ENCODE measurements around the gene OBSCN. TPM values are rescaled to one million over a fixed set of nuclear protein-coding genes. Genes with fewer than 3 reads are reported as not detected.

OBSCN gene
- total RNA-seq, 1 donor from 2014 or later, result 7.6 TPM

GRCh38 chr1:228407106-228408040 is 199.5 kb downstream of the OBSCN start:
- DNase-seq (ENCODE audit: low read depth) (no peak), FAIRE-seq (no peak)
- no peak for TF ChIP-seq CTCF (IDR thresholded peaks at IDR 0.05; ENCODE audit: insufficient read depth, low read length, severe bottlenecking)
- Histone ChIP-seq H3K27me3 (ENCODE audit: control insufficient read depth, insufficient read depth, low read length) (no peaks in the 10 kb centered on the region), H3K36me3 (ENCODE audit: control insufficient read depth, insufficient read depth, low read length) (peaks cover 2% of the 10 kb centered on the region), H3K4me3 (ENCODE audit: low read depth, low read length) (peak overlapping the region; percentile 86)

DNA sequence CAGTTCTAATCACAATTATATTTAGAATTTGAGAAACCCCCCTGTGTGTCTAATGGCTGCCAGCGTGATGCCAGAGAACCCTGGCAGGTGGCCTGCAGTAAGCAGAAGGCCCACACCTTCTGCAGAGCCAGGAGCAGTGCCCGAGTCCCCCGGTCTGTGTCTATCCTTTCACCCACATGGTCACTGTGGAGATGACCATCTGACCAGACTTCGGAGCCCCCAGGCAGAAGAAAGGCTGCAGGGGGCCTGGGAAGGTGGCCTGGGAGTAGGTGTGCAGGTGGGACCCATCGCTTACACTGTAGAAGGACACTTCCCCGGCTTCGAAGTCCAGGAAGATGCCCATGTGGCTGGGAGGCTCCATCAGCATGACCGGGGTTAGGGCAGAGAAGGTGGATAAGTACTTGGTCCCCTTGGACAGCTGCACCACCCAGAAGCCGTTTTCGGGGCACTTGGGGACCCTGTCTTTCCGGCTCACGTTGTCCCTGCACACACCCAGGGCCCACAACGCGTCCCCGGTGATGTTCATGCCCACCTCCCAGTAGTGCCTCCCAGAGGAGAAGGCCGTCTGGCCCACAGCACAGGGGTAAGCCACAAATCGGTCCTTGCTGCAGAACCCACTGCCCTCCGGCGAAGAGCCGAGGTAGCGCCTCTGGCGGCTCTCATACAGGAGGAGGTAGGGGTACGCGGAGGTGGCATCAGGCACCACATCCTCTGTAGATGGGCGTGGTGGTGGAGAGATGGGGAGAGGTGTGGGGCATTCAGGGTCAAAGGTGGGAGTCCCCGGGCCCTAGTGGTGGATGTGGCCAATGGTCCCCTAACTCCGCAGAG is 200.4 kb downstream of the OBSCN start:
- TF ChIP-seq CTCF (IDR thresholded peaks at IDR 0.05; ENCODE audit: insufficient read depth, low read length, severe bottlenecking), result no peak
- Histone ChIP-seq H3K4me3 (ENCODE audit: low read depth, low read length) (no peak overlapping the region), H3K27me3 (ENCODE audit: control insufficient read depth, insufficient read depth, low read length) (no peaks in the 10 kb centered on the region), H3K36me3 (ENCODE audit: control insufficient read depth, insufficient read depth, low read length) (peaks cover under 1% of the 10 kb centered on the region)
- DNase-seq (ENCODE audit: low read depth) (no peak), FAIRE-seq (no peak)

DNA sequence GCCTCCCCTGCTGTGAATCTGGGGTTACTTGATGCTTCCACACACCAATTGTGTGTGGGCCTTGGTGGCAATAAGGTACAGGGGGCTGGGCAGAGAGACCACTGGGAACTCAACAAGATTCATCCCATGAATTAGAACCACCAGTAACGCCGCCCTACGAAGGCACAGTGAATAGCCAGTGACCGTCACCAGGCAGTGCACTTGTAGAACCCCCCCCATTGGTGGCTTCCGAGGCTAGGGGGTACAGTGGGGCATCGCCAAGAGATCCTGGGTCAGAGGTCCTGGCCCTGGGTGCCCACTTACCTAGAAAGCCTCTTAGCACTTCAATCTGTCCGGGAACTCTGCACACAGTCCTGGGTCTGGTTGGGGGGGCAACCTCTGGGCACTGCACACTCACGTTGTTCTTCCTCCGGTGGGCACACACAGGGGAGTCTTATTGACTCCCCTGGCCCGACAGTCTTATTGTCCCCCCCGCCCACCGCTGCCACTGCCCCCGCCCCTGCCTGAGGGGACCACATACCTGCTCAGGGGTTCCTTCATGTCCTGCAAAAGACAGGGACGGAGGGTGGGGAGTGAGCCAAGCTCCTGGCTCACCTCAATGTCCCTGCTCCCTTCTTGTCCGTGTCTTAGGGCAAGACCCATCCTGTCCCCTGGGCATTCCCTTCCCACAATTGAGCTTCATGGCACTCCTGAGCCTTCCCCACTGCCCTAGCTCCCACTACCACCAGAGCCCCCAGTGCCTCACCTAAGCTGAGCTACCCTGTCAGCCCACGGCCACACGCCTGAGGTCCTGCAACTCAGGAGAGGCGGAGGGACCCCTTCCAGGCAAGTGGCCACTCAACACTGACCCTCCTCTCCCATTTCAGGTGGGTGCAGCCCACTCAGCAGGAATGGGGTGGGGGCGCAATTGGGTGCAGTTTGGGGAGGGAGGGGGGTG is 201.3 kb downstream of the OBSCN start:
- no peak for TF ChIP-seq CTCF (IDR thresholded peaks at IDR 0.05; ENCODE audit: insufficient read depth, low read length, severe bottlenecking)
- no peaks in the 10 kb centered on the region for H3K27me3 ChIP-seq (ENCODE audit: control insufficient read depth, insufficient read depth, low read length)
- H3K36me3 ChIP-seq (ENCODE audit: control insufficient read depth, insufficient read depth, low read length), result no peaks in the 10 kb centered on the region
- H3K4me3 ChIP-seq (ENCODE audit: low read depth, low read length), result no peak overlapping the region
- no peak for DNase-seq (ENCODE audit: low read depth)
- no peak for FAIRE-seq

DNA sequence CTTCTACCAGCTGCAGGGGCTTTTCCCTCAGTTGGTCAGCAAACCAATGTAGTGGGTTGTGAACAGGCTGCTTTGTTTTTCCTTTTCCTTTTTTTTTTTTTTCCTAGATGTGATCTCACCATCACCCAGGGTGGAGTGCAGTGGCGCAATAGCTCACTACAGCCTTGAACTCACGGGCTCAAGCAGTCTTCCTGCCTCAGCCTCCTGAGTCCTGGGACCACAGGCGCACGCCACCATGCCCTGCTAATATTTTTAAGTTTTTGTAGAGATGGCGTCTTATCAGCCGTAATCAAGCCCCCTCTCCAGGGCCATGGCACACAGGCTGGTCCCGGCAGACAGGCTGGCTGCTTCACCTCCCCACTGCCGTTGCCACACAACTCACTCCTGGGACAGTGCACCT is 202.2 kb downstream of the OBSCN start:
- no peaks in the 10 kb centered on the region for H3K27me3 ChIP-seq (ENCODE audit: control insufficient read depth, insufficient read depth, low read length)
- H3K4me3 ChIP-seq (ENCODE audit: low read depth, low read length), result no peak overlapping the region
- no peak for FAIRE-seq
- TF ChIP-seq CTCF (IDR thresholded peaks at IDR 0.05; ENCODE audit: insufficient read depth, low read length, severe bottlenecking), result no peak
- no peaks in the 10 kb centered on the region for H3K36me3 ChIP-seq (ENCODE audit: control insufficient read depth, insufficient read depth, low read length)
- peak; percentile 38 for DNase-seq (ENCODE audit: low read depth)

- no peak for FAIRE-seq
- Histone ChIP-seq H3K4me3 (ENCODE audit: low read depth, low read length) (no peak overlapping the region), H3K27me3 (ENCODE audit: control insufficient read depth, insufficient read depth, low read length) (no peaks in the 10 kb centered on the region), H3K36me3 (ENCODE audit: control insufficient read depth, insufficient read depth, low read length) (no peaks in the 10 kb centered on the region)
- TF ChIP-seq CTCF (IDR thresholded peaks at IDR 0.05; ENCODE audit: insufficient read depth, low read length, severe bottlenecking), result no peak
- no peak for DNase-seq (ENCODE audit: low read depth)
These were observed 202.8 kb downstream of the OBSCN start for GRCh38 chr1:228410671-228411070.
